ENCODE measurements around the gene ALDH4A1.

ALDH4A1 gene

GRCh38 chr1:18878538-18879214, 23.7 kb downstream of the ALDH4A1 start:
- no peaks in the 10 kb centered on the region for H3K9me3 ChIP-seq (ENCODE audit: control insufficient read depth in 2 of 2, low read length in 2 of 2)
- H3K36me3 ChIP-seq (ENCODE audit: control insufficient read depth in 2 of 2, insufficient read depth in 2 of 2, low read length in 2 of 2): no peaks in the 10 kb centered on the region

DNA sequence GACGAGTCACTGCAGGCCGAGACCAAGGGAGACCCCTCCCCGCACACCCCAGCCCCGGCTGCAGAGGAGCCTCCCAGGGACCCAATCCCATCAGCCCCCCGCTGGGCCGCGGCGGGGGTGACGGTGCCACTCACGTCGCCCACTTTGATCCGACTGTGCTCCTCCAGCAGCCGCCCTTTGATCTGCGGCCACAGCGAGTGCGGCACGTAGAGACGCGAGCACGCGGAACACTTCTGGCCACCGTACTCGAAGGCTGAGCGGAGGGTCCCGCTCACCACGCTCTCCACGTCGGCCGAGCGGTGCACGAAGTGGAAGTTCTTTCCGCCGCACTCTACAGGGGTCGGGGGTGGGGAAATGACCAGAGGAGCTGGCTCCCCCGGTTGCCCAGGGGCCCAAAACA, 25.1 kb downstream of the ALDH4A1 start:
- no peaks in the 10 kb centered on the region for H3K36me3 ChIP-seq (ENCODE audit: control insufficient read depth in 2 of 2, insufficient read depth in 2 of 2, low read length in 2 of 2)
- H3K9ac ChIP-seq (ENCODE audit: low read depth in 1 of 2, low read length in 2 of 2): no peak overlapping the region
- H3K27ac ChIP-seq (ENCODE audit: low read depth in 2 of 2, low read length in 2 of 2): no peak overlapping the region
- no peaks in the 10 kb centered on the region for H3K9me3 ChIP-seq (ENCODE audit: control insufficient read depth in 2 of 2, low read length in 2 of 2)
- no peak overlapping the region for H3K4me3 ChIP-seq (ENCODE audit: low read length in 2 of 2)
- no peaks in the 10 kb centered on the region for H3K27me3 ChIP-seq (ENCODE audit: control insufficient read depth in 2 of 2, insufficient read depth in 2 of 2, low read length in 2 of 2)
- peaks cover 0 to 4% of the 10 kb centered on the region in 2 donors for H3K4me1 ChIP-seq (ENCODE audit: control insufficient read depth in 2 of 2, insufficient read depth in 2 of 2, low read length in 2 of 2)

More at GRCh38 chr1:18878538-18879214, 23.7 kb downstream of the ALDH4A1 start:
- no peak overlapping the region for H3K27ac ChIP-seq (ENCODE audit: low read depth in 2 of 2, low read length in 2 of 2)
- peaks cover 0 to 4% of the 10 kb centered on the region in 2 donors for H3K4me1 ChIP-seq (ENCODE audit: control insufficient read depth in 2 of 2, insufficient read depth in 2 of 2, low read length in 2 of 2)
- no peak overlapping the region for H3K9ac ChIP-seq (ENCODE audit: low read depth in 1 of 2, low read length in 2 of 2)
- no peak overlapping the region for H3K4me3 ChIP-seq (ENCODE audit: low read length in 2 of 2)
- no peaks in the 10 kb centered on the region for H3K27me3 ChIP-seq (ENCODE audit: control insufficient read depth in 2 of 2, insufficient read depth in 2 of 2, low read length in 2 of 2)

- no peak overlapping the region for H3K4me3 ChIP-seq (ENCODE audit: low read length in 2 of 2)
- peaks cover 0 to 4% of the 10 kb centered on the region in 2 donors for H3K4me1 ChIP-seq (ENCODE audit: control insufficient read depth in 2 of 2, insufficient read depth in 2 of 2, low read length in 2 of 2)
- H3K9me3 ChIP-seq (ENCODE audit: control insufficient read depth in 2 of 2, low read length in 2 of 2): no peaks in the 10 kb centered on the region
- no peaks in the 10 kb centered on the region for H3K36me3 ChIP-seq (ENCODE audit: control insufficient read depth in 2 of 2, insufficient read depth in 2 of 2, low read length in 2 of 2)
- no peaks in the 10 kb centered on the region for H3K27me3 ChIP-seq (ENCODE audit: control insufficient read depth in 2 of 2, insufficient read depth in 2 of 2, low read length in 2 of 2)
- no peak overlapping the region for H3K27ac ChIP-seq (ENCODE audit: low read depth in 2 of 2, low read length in 2 of 2)
- H3K9ac ChIP-seq (ENCODE audit: low read depth in 1 of 2, low read length in 2 of 2): no peak overlapping the region
These were observed 26.1 kb downstream of the ALDH4A1 start for GRCh38 chr1:18876210-18876609.

DNA sequence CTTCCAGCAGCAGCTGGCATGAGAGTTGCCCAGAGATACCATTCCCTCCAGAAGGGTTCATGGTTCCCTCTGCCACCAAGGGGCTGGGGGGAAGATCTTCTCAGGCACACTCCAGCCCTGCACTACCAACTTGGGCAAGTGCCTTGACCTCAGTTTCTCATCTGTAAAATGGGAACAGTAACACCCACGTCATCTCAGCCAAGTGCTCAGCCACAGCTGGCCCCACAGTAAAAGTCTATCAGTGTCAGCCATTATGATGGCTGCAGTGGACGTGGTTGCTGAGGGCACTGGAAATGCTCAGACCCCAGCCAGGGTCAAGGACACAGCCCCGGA, 26.6 kb downstream of the ALDH4A1 start:
- Histone ChIP-seq H3K9ac (ENCODE audit: low read depth in 1 of 2, low read length in 2 of 2) (no peak overlapping the region), H3K36me3 (ENCODE audit: control insufficient read depth in 2 of 2, insufficient read depth in 2 of 2, low read length in 2 of 2) (no peaks in the 10 kb centered on the region), H3K27ac (ENCODE audit: low read depth in 2 of 2, low read length in 2 of 2) (no peak overlapping the region), H3K4me1 (ENCODE audit: control insufficient read depth in 2 of 2, insufficient read depth in 2 of 2, low read length in 2 of 2) (peaks cover 0 to 4% of the 10 kb centered on the region in 2 donors), H3K27me3 (ENCODE audit: control insufficient read depth in 2 of 2, insufficient read depth in 2 of 2, low read length in 2 of 2) (no peaks in the 10 kb centered on the region), H3K4me3 (ENCODE audit: low read length in 2 of 2) (no peak overlapping the region), H3K9me3 (ENCODE audit: control insufficient read depth in 2 of 2, low read length in 2 of 2) (no peaks in the 10 kb centered on the region)

- Histone ChIP-seq H3K36me3 (ENCODE audit: control insufficient read depth in 2 of 2, insufficient read depth in 2 of 2, low read length in 2 of 2) (no peaks in the 10 kb centered on the region), H3K27me3 (ENCODE audit: control insufficient read depth in 2 of 2, insufficient read depth in 2 of 2, low read length in 2 of 2) (no peaks in the 10 kb centered on the region), H3K4me3 (ENCODE audit: low read length in 2 of 2) (no peak overlapping the region), H3K9ac (ENCODE audit: low read depth in 1 of 2, low read length in 2 of 2) (no peak overlapping the region), H3K27ac (ENCODE audit: low read depth in 2 of 2, low read length in 2 of 2) (no peak overlapping the region), H3K9me3 (ENCODE audit: control insufficient read depth in 2 of 2, low read length in 2 of 2) (no peaks in the 10 kb centered on the region), H3K4me1 (ENCODE audit: control insufficient read depth in 2 of 2, insufficient read depth in 2 of 2, low read length in 2 of 2) (peaks cover 0 to 4% of the 10 kb centered on the region in 2 donors)
These were observed 27.1 kb downstream of the ALDH4A1 start for GRCh38 chr1:18875107-18875795.

- H3K4me3 ChIP-seq (ENCODE audit: low read length in 2 of 2): no peak overlapping the region
These were observed 27.8 kb downstream of the ALDH4A1 start for GRCh38 chr1:18874600-18874999.

GRCh38 chr1:18874036-18874435, 28.3 kb downstream of the ALDH4A1 start:
- no peaks in the 10 kb centered on the region for H3K9me3 ChIP-seq (ENCODE audit: control insufficient read depth in 2 of 2, low read length in 2 of 2)
- peaks cover 0 to 4% of the 10 kb centered on the region in 2 donors for H3K4me1 ChIP-seq (ENCODE audit: control insufficient read depth in 2 of 2, insufficient read depth in 2 of 2, low read length in 2 of 2)
- no peak overlapping the region for H3K4me3 ChIP-seq (ENCODE audit: low read length in 2 of 2)
- H3K27ac ChIP-seq (ENCODE audit: low read depth in 2 of 2, low read length in 2 of 2): no peak overlapping the region
- no peaks in the 10 kb centered on the region for H3K27me3 ChIP-seq (ENCODE audit: control insufficient read depth in 2 of 2, insufficient read depth in 2 of 2, low read length in 2 of 2)
- no peak overlapping the region for H3K9ac ChIP-seq (ENCODE audit: low read depth in 1 of 2, low read length in 2 of 2)
- H3K36me3 ChIP-seq (ENCODE audit: control insufficient read depth in 2 of 2, insufficient read depth in 2 of 2, low read length in 2 of 2): no peaks in the 10 kb centered on the region

More at GRCh38 chr1:18874600-18874999, 27.8 kb downstream of the ALDH4A1 start:
- H3K9me3 ChIP-seq (ENCODE audit: control insufficient read depth in 2 of 2, low read length in 2 of 2): no peaks in the 10 kb centered on the region
- H3K27ac ChIP-seq (ENCODE audit: low read depth in 2 of 2, low read length in 2 of 2): no peak overlapping the region
- H3K9ac ChIP-seq (ENCODE audit: low read depth in 1 of 2, low read length in 2 of 2): no peak overlapping the region
- peaks cover 0 to 4% of the 10 kb centered on the region in 2 donors for H3K4me1 ChIP-seq (ENCODE audit: control insufficient read depth in 2 of 2, insufficient read depth in 2 of 2, low read length in 2 of 2)
- H3K36me3 ChIP-seq (ENCODE audit: control insufficient read depth in 2 of 2, insufficient read depth in 2 of 2, low read length in 2 of 2): no peaks in the 10 kb centered on the region
- H3K27me3 ChIP-seq (ENCODE audit: control insufficient read depth in 2 of 2, insufficient read depth in 2 of 2, low read length in 2 of 2): no peaks in the 10 kb centered on the region

DNA sequence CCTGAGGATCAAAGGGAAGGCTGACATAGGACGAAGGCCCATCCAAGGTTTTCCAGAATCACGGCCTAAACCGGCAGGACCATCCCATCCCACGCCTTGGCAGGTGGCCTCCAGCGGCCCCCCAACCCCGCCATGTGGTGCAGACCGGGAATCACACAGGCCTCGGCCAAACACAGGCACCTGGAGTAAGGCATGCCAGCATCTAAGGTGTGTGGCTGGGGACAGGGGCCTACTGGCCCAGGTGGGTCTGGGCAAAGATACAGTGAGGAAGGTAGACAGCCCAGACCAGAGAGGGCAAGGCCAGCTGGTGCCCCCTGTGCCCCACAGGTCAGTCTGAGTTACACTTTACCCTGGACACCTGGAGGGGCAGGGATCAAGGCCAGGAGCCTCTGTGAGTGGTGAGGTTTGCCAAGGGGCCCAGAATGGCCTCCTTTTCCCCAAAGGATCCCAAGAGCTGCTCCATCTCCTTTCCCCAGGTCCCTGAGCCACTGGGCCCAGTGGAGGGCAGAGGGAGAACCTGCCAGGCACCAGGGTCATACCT, 30.2 kb downstream of the ALDH4A1 start:
- Histone ChIP-seq H3K36me3 (ENCODE audit: control insufficient read depth in 2 of 2, insufficient read depth in 2 of 2, low read length in 2 of 2) (no peaks in the 10 kb centered on the region), H3K27me3 (ENCODE audit: control insufficient read depth in 2 of 2, insufficient read depth in 2 of 2, low read length in 2 of 2) (no peaks in the 10 kb centered on the region), H3K9me3 (ENCODE audit: control insufficient read depth in 2 of 2, low read length in 2 of 2) (no peaks in the 10 kb centered on the region), H3K4me3 (ENCODE audit: low read length in 2 of 2) (no peak overlapping the region), H3K4me1 (ENCODE audit: control insufficient read depth in 2 of 2, insufficient read depth in 2 of 2, low read length in 2 of 2) (peaks cover 0 to 4% of the 10 kb centered on the region in 2 donors), H3K9ac (ENCODE audit: low read depth in 1 of 2, low read length in 2 of 2) (no peak overlapping the region), H3K27ac (ENCODE audit: low read depth in 2 of 2, low read length in 2 of 2) (no peak overlapping the region)

GRCh38 chr1:18871401-18872070, 30.8 kb downstream of the ALDH4A1 start:
- Histone ChIP-seq H3K27me3 (ENCODE audit: control insufficient read depth in 2 of 2, insufficient read depth in 2 of 2, low read length in 2 of 2) (no peaks in the 10 kb centered on the region), H3K36me3 (ENCODE audit: control insufficient read depth in 2 of 2, insufficient read depth in 2 of 2, low read length in 2 of 2) (no peaks in the 10 kb centered on the region), H3K9ac (ENCODE audit: low read depth in 1 of 2, low read length in 2 of 2) (no peak overlapping the region), H3K4me1 (ENCODE audit: control insufficient read depth in 2 of 2, insufficient read depth in 2 of 2, low read length in 2 of 2) (peaks cover 0 to 4% of the 10 kb centered on the region in 2 donors), H3K4me3 (ENCODE audit: low read length in 2 of 2) (no peak overlapping the region), H3K27ac (ENCODE audit: low read depth in 2 of 2, low read length in 2 of 2) (no peak overlapping the region), H3K9me3 (ENCODE audit: control insufficient read depth in 2 of 2, low read length in 2 of 2) (no peaks in the 10 kb centered on the region)

GRCh38 chr1:18870957-18871356, 31.4 kb downstream of the ALDH4A1 start:
- Histone ChIP-seq H3K4me3 (ENCODE audit: low read length in 2 of 2) (no peak overlapping the region), H3K9ac (ENCODE audit: low read depth in 1 of 2, low read length in 2 of 2) (no peak overlapping the region), H3K9me3 (ENCODE audit: control insufficient read depth in 2 of 2, low read length in 2 of 2) (no peaks in the 10 kb centered on the region), H3K36me3 (ENCODE audit: control insufficient read depth in 2 of 2, insufficient read depth in 2 of 2, low read length in 2 of 2) (no peaks in the 10 kb centered on the region), H3K27me3 (ENCODE audit: control insufficient read depth in 2 of 2, insufficient read depth in 2 of 2, low read length in 2 of 2) (no peaks in the 10 kb centered on the region), H3K4me1 (ENCODE audit: control insufficient read depth in 2 of 2, insufficient read depth in 2 of 2, low read length in 2 of 2) (peaks cover 0 to 4% of the 10 kb centered on the region in 2 donors), H3K27ac (ENCODE audit: low read depth in 2 of 2, low read length in 2 of 2) (no peak overlapping the region)

Measured in mucosa of rectum (tissue), 2 donors.